Neural crest cell (in vitro differentiated cells): Measurements from ENCODE around the gene ROCK2. TPM values are rescaled to one million over a fixed set of nuclear protein-coding genes. Genes with fewer than 3 reads are reported as not detected.

Experiments
- DNase-seq: peaks from one replicate; pipeline ENCODE4 v3.0.0; 2021; ENCODE audit warnings: low read depth, mixed read lengths, low spot score
- H3K27ac Mint-ChIP-seq: one replicate; pipeline ENCODE4 v1.8.0; 2021; ENCODE audit warnings: mild to moderate bottlenecking, mixed read lengths; ENCODE audit not compliant: unreplicated experiment
- H3K27me3 Mint-ChIP-seq: 2 replicates; pipeline ENCODE4 v1.8.0; 2021; ENCODE audit warnings: low read depth, mild to moderate bottlenecking, mixed read lengths
- H3K36me3 Mint-ChIP-seq: 2 replicates; pipeline ENCODE4 v1.8.0; 2021; ENCODE audit warnings: low read depth, mild to moderate bottlenecking, mixed read lengths
- H3K4me1 Mint-ChIP-seq: 2 replicates; pipeline ENCODE4 v1.8.0; 2021; ENCODE audit warnings: mixed read lengths
- H3K4me3 Mint-ChIP-seq: one replicate; pipeline ENCODE4 v1.8.0; 2021; ENCODE audit warnings: mild to moderate bottlenecking, mixed read lengths
- H3K9me3 Mint-ChIP-seq: 2 replicates; pipeline ENCODE4 v1.8.0; 2021; ENCODE audit warnings: mixed read lengths
- CTCF ChIP-seq: fragments of 200-600 bp; sonication (generic); conservative IDR thresholded peaks from 2 replicates; pipeline ENCODE4 v1.5.0; 2021; ENCODE audit warnings: antibody characterized with exemption, mild to moderate bottlenecking
- total RNA-seq: library from RNA; stranded (reverse); gene quantifications from 2 replicates; pipeline ENCODE4 v1.2.1, GENCODE V29; 2021

The ROCK2 gene
- total RNA-seq, 1 donor from 2014 or later = 47.2 TPM

GRCh38 chr2:11290211-11290610, 54.2 kb downstream of the ROCK2 start:
- no peak for DNase-seq
- no peak overlapping the region for H3K27ac Mint-ChIP-seq
- H3K4me3 Mint-ChIP-seq = no peak overlapping the region
- peaks cover 35% of the 10 kb centered on the region for H3K4me1 Mint-ChIP-seq
- peaks cover 11% of the 10 kb centered on the region for H3K36me3 Mint-ChIP-seq
- no peak for TF ChIP-seq CTCF
- no peaks in the 10 kb centered on the region for H3K27me3 Mint-ChIP-seq
- peaks cover 2% of the 10 kb centered on the region for H3K9me3 Mint-ChIP-seq

- Mint-ChIP-seq H3K27ac (peak overlapping the region; percentile 69), H3K9me3 (peaks cover 10% of the 10 kb centered on the region), H3K27me3 (no peaks in the 10 kb centered on the region), H3K4me1 (peaks cover 34% of the 10 kb centered on the region), H3K36me3 (peaks cover 25% of the 10 kb centered on the region), H3K4me3 (no peak overlapping the region)
- DNase-seq = no peak
- TF ChIP-seq CTCF = no peak
Measured at GRCh38 chr2:11288431-11288830, 56.0 kb downstream of the ROCK2 start.

GRCh38 chr2:11286749-11287148, 57.7 kb downstream of the ROCK2 start:
- H3K27ac Mint-ChIP-seq = no peak overlapping the region
- TF ChIP-seq CTCF = no peak
- H3K4me3 Mint-ChIP-seq = no peak overlapping the region
- H3K4me1 Mint-ChIP-seq = peaks cover 26% of the 10 kb centered on the region
- peaks cover 34% of the 10 kb centered on the region for H3K36me3 Mint-ChIP-seq
- no peaks in the 10 kb centered on the region for H3K27me3 Mint-ChIP-seq
- no peak for DNase-seq
- H3K9me3 Mint-ChIP-seq = peaks cover 10% of the 10 kb centered on the region

- peaks cover 35% of the 10 kb centered on the region for H3K36me3 Mint-ChIP-seq
- no peak overlapping the region for H3K27ac Mint-ChIP-seq
- peaks cover 26% of the 10 kb centered on the region for H3K4me1 Mint-ChIP-seq
- H3K9me3 Mint-ChIP-seq = peaks cover 10% of the 10 kb centered on the region
- no peak for TF ChIP-seq CTCF
- no peaks in the 10 kb centered on the region for H3K27me3 Mint-ChIP-seq
- DNase-seq = no peak
- H3K4me3 Mint-ChIP-seq = no peak overlapping the region
Measured at GRCh38 chr2:11286323-11286722, 58.1 kb downstream of the ROCK2 start.

GRCh38 chr2:11285499-11285898, 58.9 kb downstream of the ROCK2 start:
- TF ChIP-seq CTCF = no peak
- Mint-ChIP-seq H3K27me3 (no peaks in the 10 kb centered on the region), H3K36me3 (peaks cover 38% of the 10 kb centered on the region), H3K4me1 (peaks cover 26% of the 10 kb centered on the region), H3K4me3 (no peak overlapping the region), H3K9me3 (peaks cover 10% of the 10 kb centered on the region), H3K27ac (peak overlapping the region; percentile 46)
- no peak for DNase-seq

GRCh38 chr2:11281186-11281585, 63.2 kb downstream of the ROCK2 start:
- peaks cover 51% of the 10 kb centered on the region for H3K36me3 Mint-ChIP-seq
- H3K9me3 Mint-ChIP-seq = peaks cover 13% of the 10 kb centered on the region
- H3K4me1 Mint-ChIP-seq = peaks cover 5% of the 10 kb centered on the region
- no peak for DNase-seq
- no peak overlapping the region for H3K27ac Mint-ChIP-seq
- no peak for TF ChIP-seq CTCF
- no peak overlapping the region for H3K4me3 Mint-ChIP-seq
- H3K27me3 Mint-ChIP-seq = no peaks in the 10 kb centered on the region
